Retina (tissue), 1 donor: ENCODE measurements around the gene DUSP15.
"Not testable (repeated sequence)": the region's sequence is repeated elsewhere in the genome, so short reads cannot be mapped to it uniquely, and the experiment has no call there.

Experiments
- DNase-seq: peaks from one replicate; pipeline ENCODE4 v3.0.0-alpha.2; 2016

The DUSP15 gene

GRCh38 chr20:31837896-31838397 lies 32.4 kb downstream of the DUSP15 start:
- DNase-seq: no peak

- no peak for DNase-seq
Observed at GRCh38 chr20:31836853-31837608, 33.3 kb downstream of the DUSP15 start.

GRCh38 chr20:31835977-31836852 lies 34.1 kb downstream of the DUSP15 start:
- DNase-seq: no peak

- no peak for DNase-seq
Observed at GRCh38 chr20:31835554-31835953, 34.8 kb downstream of the DUSP15 start.

- DNase-seq: peak; percentile 79
Observed at GRCh38 chr20:31833931-31834521, 36.3 kb downstream of the DUSP15 start.

GRCh38 chr20:31833130-31833930 lies 37.0 kb downstream of the DUSP15 start:
- DNase-seq: peak; percentile 91

GRCh38 chr20:31831771-31832306 lies 38.5 kb downstream of the DUSP15 start:
- DNase-seq: no peak

- DNase-seq: no peak
Observed at GRCh38 chr20:31831211-31831610, 39.1 kb downstream of the DUSP15 start.

- no peak for DNase-seq
Observed at GRCh38 chr20:31830406-31830981, 39.8 kb downstream of the DUSP15 start.

GRCh38 chr20:31829731-31830130 lies 40.6 kb downstream of the DUSP15 start:
- DNase-seq: no peak

- DNase-seq: not testable (repeated sequence)
Observed at GRCh38 chr20:31828016-31828415, 42.3 kb downstream of the DUSP15 start.

- DNase-seq: no peak
Observed at GRCh38 chr20:31827059-31827458, 43.3 kb downstream of the DUSP15 start.

- DNase-seq: no peak
Observed at GRCh38 chr20:31826074-31826473, 44.3 kb downstream of the DUSP15 start.

- no peak for DNase-seq
Observed at GRCh38 chr20:31824554-31825313, 45.6 kb downstream of the DUSP15 start.

GRCh38 chr20:31824125-31824485 lies 46.2 kb downstream of the DUSP15 start:
- no peak for DNase-seq

GRCh38 chr20:31823360-31824124 lies 46.8 kb downstream of the DUSP15 start:
- DNase-seq: peak; percentile 49

GRCh38 chr20:31822421-31823330 lies 47.7 kb downstream of the DUSP15 start:
- peak; percentile 93 for DNase-seq

GRCh38 chr20:31821427-31821826 lies 48.9 kb downstream of the DUSP15 start:
- DNase-seq: no peak

GRCh38 chr20:31820228-31820627 lies 50.1 kb downstream of the DUSP15 start:
- no peak for DNase-seq
